ENCODE data around the gene FMO2.

DNA sequence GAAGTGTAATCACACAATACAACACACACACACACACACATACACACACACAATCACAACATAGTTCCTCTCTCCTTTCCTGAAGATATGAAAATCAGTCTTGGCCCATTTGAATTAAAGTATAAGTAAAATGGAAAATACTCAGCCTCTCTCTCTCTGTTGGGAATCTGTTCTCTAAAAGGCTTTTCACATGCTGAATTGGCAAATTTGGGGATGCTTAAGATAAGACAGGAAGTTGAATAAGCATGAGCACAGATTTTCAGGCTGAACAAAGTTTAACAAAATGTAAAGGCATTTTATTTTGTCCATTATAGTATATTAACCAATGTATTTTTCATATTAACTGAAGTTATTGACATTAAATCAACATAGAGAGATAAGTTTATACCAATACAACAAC is 23.7 kb upstream of the FMO2 start:
- no peak for TF ChIP-seq FOXM1 (IDR thresholded peaks at IDR 0.05; ENCODE audit: borderline replicate concordance, low read depth)
- TF ChIP-seq EP300 (IDR thresholded peaks at IDR 0.05; ENCODE audit: borderline replicate concordance) = no peak
- TF ChIP-seq, protein P1, sequence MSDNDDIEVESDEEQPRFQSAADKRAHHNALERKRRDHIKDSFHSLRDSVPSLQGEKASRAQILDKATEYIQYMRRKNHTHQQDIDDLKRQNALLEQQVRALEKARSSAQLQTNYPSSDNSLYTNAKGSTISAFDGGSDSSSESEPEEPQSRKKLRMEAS (IDR thresholded peaks at IDR 0.05) = no peak
- TF ChIP-seq, protein P2, sequence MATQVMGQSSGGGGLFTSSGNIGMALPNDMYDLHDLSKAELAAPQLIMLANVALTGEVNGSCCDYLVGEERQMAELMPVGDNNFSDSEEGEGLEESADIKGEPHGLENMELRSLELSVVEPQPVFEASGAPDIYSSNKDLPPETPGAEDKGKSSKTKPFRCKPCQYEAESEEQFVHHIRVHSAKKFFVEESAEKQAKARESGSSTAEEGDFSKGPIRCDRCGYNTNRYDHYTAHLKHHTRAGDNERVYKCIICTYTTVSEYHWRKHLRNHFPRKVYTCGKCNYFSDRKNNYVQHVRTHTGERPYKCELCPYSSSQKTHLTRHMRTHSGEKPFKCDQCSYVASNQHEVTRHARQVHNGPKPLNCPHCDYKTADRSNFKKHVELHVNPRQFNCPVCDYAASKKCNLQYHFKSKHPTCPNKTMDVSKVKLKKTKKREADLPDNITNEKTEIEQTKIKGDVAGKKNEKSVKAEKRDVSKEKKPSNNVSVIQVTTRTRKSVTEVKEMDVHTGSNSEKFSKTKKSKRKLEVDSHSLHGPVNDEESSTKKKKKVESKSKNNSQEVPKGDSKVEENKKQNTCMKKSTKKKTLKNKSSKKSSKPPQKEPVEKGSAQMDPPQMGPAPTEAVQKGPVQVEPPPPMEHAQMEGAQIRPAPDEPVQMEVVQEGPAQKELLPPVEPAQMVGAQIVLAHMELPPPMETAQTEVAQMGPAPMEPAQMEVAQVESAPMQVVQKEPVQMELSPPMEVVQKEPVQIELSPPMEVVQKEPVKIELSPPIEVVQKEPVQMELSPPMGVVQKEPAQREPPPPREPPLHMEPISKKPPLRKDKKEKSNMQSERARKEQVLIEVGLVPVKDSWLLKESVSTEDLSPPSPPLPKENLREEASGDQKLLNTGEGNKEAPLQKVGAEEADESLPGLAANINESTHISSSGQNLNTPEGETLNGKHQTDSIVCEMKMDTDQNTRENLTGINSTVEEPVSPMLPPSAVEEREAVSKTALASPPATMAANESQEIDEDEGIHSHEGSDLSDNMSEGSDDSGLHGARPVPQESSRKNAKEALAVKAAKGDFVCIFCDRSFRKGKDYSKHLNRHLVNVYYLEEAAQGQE (IDR thresholded peaks at IDR 0.05; ENCODE audit: low read depth) = no peak
- no peak for TF ChIP-seq YY1 (IDR thresholded peaks at IDR 0.05; ENCODE audit: low read depth)
